Measurements from ENCODE around the gene ERAL1. TPM values are rescaled to one million over a fixed set of nuclear protein-coding genes. Genes with fewer than 3 reads are reported as not detected.
A peak's percentile ranks its signal among the peaks of the same experiment; 100 is the strongest.
"Not testable (repeated sequence)": the region's sequence is repeated elsewhere in the genome, so short reads cannot be mapped to it uniquely, and the experiment has no call there.

ERAL1 gene
- total and polyA plus RNA-seq, 3 experiments from 2014 or later: 44.7 to 86.2 (median 84.1) TPM

GRCh38 chr17:28875848-28876550 is 21.2 kb downstream of the ERAL1 start:
- H3K4me3 ChIP-seq (ENCODE audit: low read length): no peak overlapping the region
- H3K27me3 Mint-ChIP-seq: peaks cover 0 to 1% of the 10 kb centered on the region in 2 donors
- POLR2A ChIA-PET: no interaction called here
- H3K27me3 ChIP-seq (ENCODE audit: insufficient read depth, low read length, poor library complexity, severe bottlenecking): no peaks in the 10 kb centered on the region
- H3K4me1 ChIP-seq (ENCODE audit: insufficient read depth, low read length): peaks cover 9% of the 10 kb centered on the region
- no peaks in the 10 kb centered on the region for H3K9me3 Mint-ChIP-seq
- no peak overlapping the region for H3K4me3 Mint-ChIP-seq
- H3K27ac Mint-ChIP-seq: peak overlapping the region in 3 of 8 donors; percentile 37 to 77 (median 40)
- no peaks in the 10 kb centered on the region for H3K9me3 ChIP-seq (ENCODE audit: low read length)
- peaks cover 22% of the 10 kb centered on the region for H3K36me3 ChIP-seq (ENCODE audit: insufficient read depth, low read length)
- peaks cover 8 to 33% (median 13%) of the 10 kb centered on the region in 3 donors for H3K36me3 Mint-ChIP-seq
- DNase-seq: no peak
- no peak overlapping the region for H3K27ac ChIP-seq (ENCODE audit: low read depth, low read length)
- CTCF ChIA-PET: no interaction called here
- peaks cover 5 to 12% (median 5%) of the 10 kb centered on the region in 3 donors for H3K4me1 Mint-ChIP-seq

- CTCF ChIA-PET; H3K9me3 ChIP-seq (ENCODE audit: low read length); DNase-seq; H3K27me3 ChIP-seq (ENCODE audit: insufficient read depth, low read length, poor library complexity, severe bottlenecking); H3K4me1 ChIP-seq (ENCODE audit: insufficient read depth, low read length); H3K4me3 ChIP-seq (ENCODE audit: low read length); H3K4me3 Mint-ChIP-seq; H3K27me3 Mint-ChIP-seq; H3K9me3 Mint-ChIP-seq; H3K4me1 Mint-ChIP-seq; H3K27ac ChIP-seq (ENCODE audit: low read depth, low read length): not testable (repeated sequence)
- H3K36me3 ChIP-seq (ENCODE audit: insufficient read depth, low read length): peaks cover 34% of the 10 kb centered on the region
- H3K27ac Mint-ChIP-seq: peak overlapping the region in 1 of 8 donors; percentile 54
- H3K36me3 Mint-ChIP-seq: peaks cover 8 to 45% (median 13%) of the 10 kb centered on the region in 3 donors
- POLR2A ChIA-PET: interaction anchor here (0.7 kb wide), 1 partner anchor 20 kb away, joined by 6 read pairs; no protein-coding TSS in a partner anchor
These were observed 22.4 kb downstream of the ERAL1 start for GRCh38 chr17:28877150-28877711.

GRCh38 chr17:28878158-28878910 is 23.5 kb downstream of the ERAL1 start:
- peaks cover 45% of the 10 kb centered on the region for H3K36me3 ChIP-seq (ENCODE audit: insufficient read depth, low read length)
- H3K27me3 Mint-ChIP-seq: peaks cover 0 to 1% of the 10 kb centered on the region in 2 donors
- DNase-seq: no peak

GRCh38 chr17:28878981-28879380 is 24.2 kb downstream of the ERAL1 start:
- no peaks in the 10 kb centered on the region for H3K9me3 Mint-ChIP-seq
- H3K27me3 Mint-ChIP-seq: peaks cover 0 to 1% of the 10 kb centered on the region in 2 donors
- no peak for DNase-seq
- peak overlapping the region in 3 of 8 donors; percentile 7 to 76 (median 37) for H3K27ac Mint-ChIP-seq
- Histone ChIP-seq H3K4me1 (ENCODE audit: insufficient read depth, low read length) (no peaks in the 10 kb centered on the region), H3K27ac (ENCODE audit: low read depth, low read length) (no peak overlapping the region), H3K27me3 (ENCODE audit: insufficient read depth, low read length, poor library complexity, severe bottlenecking) (no peaks in the 10 kb centered on the region), H3K9me3 (ENCODE audit: low read length) (no peaks in the 10 kb centered on the region), H3K36me3 (ENCODE audit: insufficient read depth, low read length) (peaks cover 48% of the 10 kb centered on the region), H3K4me3 (ENCODE audit: low read length) (no peak overlapping the region)
- peaks cover 0 to 4% (median under 1%) of the 10 kb centered on the region in 3 donors for H3K4me1 Mint-ChIP-seq
- CTCF ChIA-PET: no interaction called here
- POLR2A ChIA-PET: interaction anchor here (0.7 kb wide), 1 partner anchor 129 kb away, joined by 3 read pairs; no protein-coding TSS in a partner anchor
- no peak overlapping the region for H3K4me3 Mint-ChIP-seq
- H3K36me3 Mint-ChIP-seq: peaks cover 8 to 62% (median 14%) of the 10 kb centered on the region in 3 donors

More at GRCh38 chr17:28878158-28878910, 23.5 kb downstream of the ERAL1 start:
- no peaks in the 10 kb centered on the region for H3K27me3 ChIP-seq (ENCODE audit: insufficient read depth, low read length, poor library complexity, severe bottlenecking)
- peak overlapping the region in 6 of 8 donors; percentile 10 to 84 (median 26) for H3K27ac Mint-ChIP-seq
- peaks cover 8 to 56% (median 14%) of the 10 kb centered on the region in 3 donors for H3K36me3 Mint-ChIP-seq
- H3K4me3 ChIP-seq (ENCODE audit: low read length): no peak overlapping the region
- H3K4me1 Mint-ChIP-seq: peaks cover 0 to 4% (median 1%) of the 10 kb centered on the region in 3 donors
- H3K4me3 Mint-ChIP-seq: no peak overlapping the region
- H3K4me1 ChIP-seq (ENCODE audit: insufficient read depth, low read length): no peaks in the 10 kb centered on the region
- ChIA-PET POLR2A (interaction anchor here (0.7 kb wide), 1 partner anchor 129 kb away, joined by 3 read pairs; no protein-coding TSS in a partner anchor), CTCF (no interaction called here)
- no peaks in the 10 kb centered on the region for H3K9me3 Mint-ChIP-seq
- H3K27ac ChIP-seq (ENCODE audit: low read depth, low read length): no peak overlapping the region
- H3K9me3 ChIP-seq (ENCODE audit: low read length): no peaks in the 10 kb centered on the region

GRCh38 chr17:28879886-28880571 is 25.2 kb downstream of the ERAL1 start:
- H3K27ac ChIP-seq (ENCODE audit: low read depth, low read length): no peak overlapping the region
- H3K9me3 ChIP-seq (ENCODE audit: low read length): no peaks in the 10 kb centered on the region
- CTCF ChIA-PET: interaction anchor here (0.5 to 1.5 kb wide), 2 partner anchors 17 to 500 kb away, joined by 3 read pairs; no protein-coding TSS in a partner anchor
- Mint-ChIP-seq H3K4me1 (peaks cover 2 to 6% (median 2%) of the 10 kb centered on the region in 3 donors), H3K27ac (peak overlapping the region in 3 of 8 donors; percentile 21 to 66 (median 58)), H3K4me3 (no peak overlapping the region), H3K27me3 (peaks cover 0 to 1% of the 10 kb centered on the region in 2 donors), H3K36me3 (peaks cover 11 to 72% (median 14%) of the 10 kb centered on the region in 3 donors), H3K9me3 (no peaks in the 10 kb centered on the region)
- DNase-seq: no peak
- no peaks in the 10 kb centered on the region for H3K4me1 ChIP-seq (ENCODE audit: insufficient read depth, low read length)
- H3K4me3 ChIP-seq (ENCODE audit: low read length): no peak overlapping the region
- no peaks in the 10 kb centered on the region for H3K27me3 ChIP-seq (ENCODE audit: insufficient read depth, low read length, poor library complexity, severe bottlenecking)
- H3K36me3 ChIP-seq (ENCODE audit: insufficient read depth, low read length): peaks cover 57% of the 10 kb centered on the region
- POLR2A ChIA-PET: no interaction called here

- Histone ChIP-seq H3K4me1 (ENCODE audit: insufficient read depth, low read length) (no peaks in the 10 kb centered on the region), H3K36me3 (ENCODE audit: insufficient read depth, low read length) (peaks cover 62% of the 10 kb centered on the region), H3K27me3 (ENCODE audit: insufficient read depth, low read length, poor library complexity, severe bottlenecking) (no peaks in the 10 kb centered on the region), H3K9me3 (ENCODE audit: low read length) (no peaks in the 10 kb centered on the region), H3K27ac (ENCODE audit: low read depth, low read length) (no peak overlapping the region), H3K4me3 (ENCODE audit: low read length) (no peak overlapping the region)
- peaks cover 4 to 11% (median 8%) of the 10 kb centered on the region in 3 donors for H3K4me1 Mint-ChIP-seq
- H3K27ac Mint-ChIP-seq: peak overlapping the region in 1 of 8 donors; percentile 77
- DNase-seq: no peak
- POLR2A ChIA-PET: no interaction called here
- peaks cover 14 to 77% (median 17%) of the 10 kb centered on the region in 3 donors for H3K36me3 Mint-ChIP-seq
- H3K27me3 Mint-ChIP-seq: peaks cover 0 to 1% of the 10 kb centered on the region in 2 donors
- CTCF ChIA-PET: interaction anchor here (1.5 kb wide), 1 partner anchor 16 kb away, joined by 3 read pairs; no protein-coding TSS in a partner anchor
- H3K4me3 Mint-ChIP-seq: no peak overlapping the region
- H3K9me3 Mint-ChIP-seq: no peaks in the 10 kb centered on the region
These were observed 25.7 kb downstream of the ERAL1 start for GRCh38 chr17:28880572-28880945.

GRCh38 chr17:28881533-28882056 is 26.8 kb downstream of the ERAL1 start:
- peaks cover 68% of the 10 kb centered on the region for H3K36me3 ChIP-seq (ENCODE audit: insufficient read depth, low read length)
- H3K9me3 Mint-ChIP-seq: no peaks in the 10 kb centered on the region
- no peaks in the 10 kb centered on the region for H3K9me3 ChIP-seq (ENCODE audit: low read length)

More at GRCh38 chr17:28881533-28882056, 26.8 kb downstream of the ERAL1 start:
- no peak overlapping the region for H3K4me3 Mint-ChIP-seq
- peaks cover 0 to 1% of the 10 kb centered on the region in 2 donors for H3K27me3 Mint-ChIP-seq
- H3K4me1 Mint-ChIP-seq: peaks cover 4 to 17% (median 8%) of the 10 kb centered on the region in 3 donors
- CTCF ChIA-PET: interaction anchor here (1.2 to 1.5 kb wide), 3 partner anchors 15 to 36 kb away, joined by 3 to 4 read pairs (median 3); no protein-coding TSS in a partner anchor
- Histone ChIP-seq H3K4me1 (ENCODE audit: insufficient read depth, low read length) (no peaks in the 10 kb centered on the region), H3K27ac (ENCODE audit: low read depth, low read length) (no peak overlapping the region), H3K4me3 (ENCODE audit: low read length) (no peak overlapping the region), H3K27me3 (ENCODE audit: insufficient read depth, low read length, poor library complexity, severe bottlenecking) (no peaks in the 10 kb centered on the region)
- H3K27ac Mint-ChIP-seq: peak overlapping the region in 1 of 8 donors; percentile 17
- peaks cover 14 to 84% (median 17%) of the 10 kb centered on the region in 3 donors for H3K36me3 Mint-ChIP-seq
- no peak for DNase-seq
- POLR2A ChIA-PET: no interaction called here

Measured in CD8-positive, alpha-beta memory T cell (primary cell).